Pancreas (tissue), 10 donors: ENCODE measurements around the gene STT3B. TPM values are rescaled to one million over a fixed set of nuclear protein-coding genes. Genes with fewer than 3 reads are reported as not detected.
A peak's percentile ranks its signal among the peaks of the same experiment; 100 is the strongest.

Source experiments
- ATAC-seq, 4 donors: fragments of 200-7000 bp; cut with Tn5 transposase; one replicate each; pipeline versions ENCODE4 v1.8.0 to v1.9.1; 2020; ENCODE audit warnings: mild to moderate bottlenecking in 4 of 4, moderate library complexity in 4 of 4
- DNase-seq, 6 donors: peaks; one replicate each; pipeline ENCODE4 v3.0.0-alpha.2; 2020
- FAIRE-seq: peaks from 2 replicates; lab custom pipeline; 2012; peaks lifted over from hg19 to GRCh38; lab: Jason Lieb, UNC
- H3K27ac ChIP-seq, 4 donors: fragments of 200-600 bp; sonication (generic); 1 replicate in 3 of 4; 2 replicates in 1 of 4; pipeline versions ENCODE4 v1.5.0 to v1.8.0; 2020
- H3K27me3 ChIP-seq, 4 donors: fragments of 200-600 bp; one replicate each; pipeline ENCODE4 v1.8.0; 2021
- H3K36me3 ChIP-seq, 3 donors: fragments of 200-600 bp; sonication (generic) in 1 of 3; one replicate each; pipeline versions ENCODE4 v1.5.0 to v1.8.0; 2020 to 2021
- H3K4me1 ChIP-seq, 3 donors: fragments of 200-600 bp; one replicate each; pipeline ENCODE4 v1.8.0; 2021
- H3K4me3 ChIP-seq, 4 donors: fragments of 200-600 bp; sonication (generic) in 2 of 4; one replicate each; pipeline versions ENCODE4 v1.5.0 to v1.8.0; 2020 to 2021
- H3K9me3 ChIP-seq, 4 donors: fragments of 200-600 bp; one replicate each; pipeline ENCODE4 v1.8.0; 2021
- CTCF ChIP-seq, 4 donors: fragments of 200-600 bp; sonication (generic) in 3 of 4; IDR thresholded peaks; one replicate each; pipeline versions ENCODE4 v1.5.0 to v1.8.0; 2021; ENCODE audit warnings: antibody characterized with exemption in 4 of 4
- WGBS, 2 donors: extraction: QIAGEN DNeasy Blood & Tissue Kit; methylation state at CpG; one replicate each; pipeline ENCODE4 v1.1.7; 2013; 5-methylcytosine and 5-hydroxymethylcytosine counted together
- intact Hi-C, 3 donors: fragments of 100-400 bp; cut with DNase I; formaldehyde crosslinking; loops; one replicate each; pipeline versions ENCODE4 v1.11.1 to v1.14.2; 2022
- polyA plus RNA-seq, 2 donors: library from polyadenylated mRNA; stranded (reverse); fragments of 200-250 nt; gene quantifications; one replicate each; pipeline ENCODE4 v1.2.3, GENCODE V29; 2013
- total RNA-seq, 6 donors: library from RNA; stranded (reverse); fragmentation: NEBNext Ultra II Directional in 4 of 6; extraction: Animal tissue kit (Norgen Biotek cat#: 25700) in 4 of 6; gene quantifications; one replicate each; pipeline versions ENCODE4 v1.2.1 to v1.2.4, GENCODE V29; 2021 to 2023
- donor health status: healthy with polysubstance abuse.
- donor health status: DM: no; HTN: no; CAD: no; lungs with moderate emphysema.
- donor health status: DM: no; HTN: no; CAD: no.
- donor health status: control.
- donor health status: control.
- donor health status: Bipolar disorder and iron deficiency.
- donor health status: DM: yes; HTN: yes; CAD: no.
- donor health status: DM: no; HTN: no; CAD: no.
- donor health status: DM: no; HTN: no; CAD: no.
- donor health status: DM: yes; HTN: yes; CAD: no.

Gene STT3B
- total and polyA plus RNA-seq, 8 donors, result 23.7 to 61.9 (median 51.0) TPM

DNA sequence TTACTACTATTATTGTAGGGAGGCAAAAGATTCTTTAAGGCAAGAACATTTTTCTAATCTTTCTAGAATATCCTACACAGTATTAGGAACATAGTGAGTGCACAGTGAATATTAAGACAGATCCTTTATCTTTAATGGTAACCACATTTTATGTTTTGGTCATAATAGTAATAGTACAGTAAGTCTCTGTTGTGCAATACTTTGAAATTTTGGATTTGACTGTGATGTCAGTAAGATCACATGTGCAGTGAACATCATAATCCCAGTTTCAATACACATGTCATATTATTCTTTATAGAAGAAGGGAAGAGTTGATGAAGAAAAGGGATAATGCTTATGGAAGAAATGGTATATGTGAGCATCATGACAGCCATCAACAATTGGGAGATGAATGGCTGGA is 10.7 kb downstream of the STT3B start:
- no peaks in the 10 kb centered on the region for H3K36me3 ChIP-seq
- FAIRE-seq (peak; percentile 26), ATAC-seq (no peak), DNase-seq (no peak)
- TF ChIP-seq CTCF (IDR thresholded peaks at IDR 0.05), result no peak
- no peaks in the 10 kb centered on the region for H3K9me3 ChIP-seq
- H3K4me3 ChIP-seq, result no peak overlapping the region
- peaks cover 5 to 17% (median 16%) of the 10 kb centered on the region in 3 donors for H3K4me1 ChIP-seq
- intact Hi-C loops, result no loop called here
- H3K27me3 ChIP-seq, result no peaks in the 10 kb centered on the region
- no peak overlapping the region for H3K27ac ChIP-seq

DNA sequence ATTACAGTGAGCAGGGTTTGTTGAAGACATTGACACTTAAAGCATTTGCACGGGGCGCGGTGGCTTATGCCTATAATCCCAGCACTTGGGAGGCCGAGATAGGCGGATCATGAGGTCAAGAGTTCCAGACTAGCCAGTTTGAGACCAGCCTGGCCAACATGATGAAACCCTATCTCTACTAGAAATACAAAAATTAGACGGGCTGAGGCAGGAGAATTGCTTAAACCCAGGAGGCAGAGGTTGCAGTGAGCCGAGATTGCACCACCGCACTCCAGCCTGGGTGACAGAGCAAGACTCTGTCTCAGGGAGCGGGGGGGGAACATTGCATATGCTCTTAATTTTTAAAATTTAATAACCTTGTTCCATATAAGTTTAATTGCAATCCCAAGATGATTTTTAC is 11.9 kb downstream of the STT3B start:
- DNase-seq (peak in 1 of 6 donors; percentile 41), FAIRE-seq (no peak), ATAC-seq (peak in 3 of 4 donors; percentile 39 to 64 (median 53))
- 65 to 68% methylated on average over 9 of the region's 9 CpGs for WGBS, 2 donors
- Histone ChIP-seq H3K36me3 (no peaks in the 10 kb centered on the region), H3K9me3 (no peaks in the 10 kb centered on the region), H3K4me1 (peaks cover 5 to 20% (median 17%) of the 10 kb centered on the region in 3 donors), H3K4me3 (no peak overlapping the region), H3K27me3 (no peaks in the 10 kb centered on the region), H3K27ac (no peak overlapping the region)
- no peak for TF ChIP-seq CTCF (IDR thresholded peaks at IDR 0.05)
- intact Hi-C loops, result no loop called here

- 91 to 92% methylated on average over 1 of the region's 1 CpG for WGBS, 2 donors
- no peak overlapping the region for H3K4me3 ChIP-seq
- no peak for DNase-seq
- intact Hi-C loops, result no loop called here
- no peaks in the 10 kb centered on the region for H3K27me3 ChIP-seq
- no peak overlapping the region for H3K27ac ChIP-seq
- H3K4me1 ChIP-seq, result peaks cover 5 to 20% (median 8%) of the 10 kb centered on the region in 3 donors
- FAIRE-seq, result no peak
- ATAC-seq, result no peak
- no peaks in the 10 kb centered on the region for H3K36me3 ChIP-seq
- H3K9me3 ChIP-seq, result no peaks in the 10 kb centered on the region
- TF ChIP-seq CTCF (IDR thresholded peaks at IDR 0.05), result no peak
These were observed 13.4 kb downstream of the STT3B start for GRCh38 chr3:31546162-31546561.

- ATAC-seq, result no peak
- no peak overlapping the region for H3K27ac ChIP-seq
- no peak for FAIRE-seq
These were observed 14.0 kb downstream of the STT3B start for GRCh38 chr3:31546725-31547124.

More at GRCh38 chr3:31546725-31547124, 14.0 kb downstream of the STT3B start:
- 59 to 60% methylated on average over 1 of the region's 1 CpG for WGBS, 2 donors
- Histone ChIP-seq H3K27me3 (no peaks in the 10 kb centered on the region), H3K9me3 (no peaks in the 10 kb centered on the region), H3K4me1 (peaks cover 5 to 20% (median 8%) of the 10 kb centered on the region in 3 donors), H3K4me3 (no peak overlapping the region), H3K36me3 (no peaks in the 10 kb centered on the region)
- DNase-seq, result no peak
- TF ChIP-seq CTCF (IDR thresholded peaks at IDR 0.05), result no peak
- intact Hi-C loops, result no loop called here
